Aorta (tissue), 5 donors: ENCODE results near the gene HOXA7. TPM values are rescaled to one million over a fixed set of nuclear protein-coding genes. Genes with fewer than 3 reads are reported as not detected.

Experiments
- ATAC-seq: fragments of 200-7000 bp; cut with Tn5 transposase; one replicate; pipeline ENCODE4 v1.9.1; 2022; ENCODE audit warnings: moderate library complexity; ENCODE audit not compliant: low FRiP score
- DNase-seq, 2 donors: peaks; one replicate each; pipeline ENCODE4 v3.0.0-alpha.2; 2020
- H3K27ac ChIP-seq, 2 donors: one replicate each; pipeline ENCODE4 v1.5.1; 2013; ENCODE audit warnings: low read length in 2 of 2, mild to moderate bottlenecking in 2 of 2, moderate library complexity in 2 of 2, control low read depth in 1 of 2, inconsistent platforms in 1 of 2, low read depth in 1 of 2
- H3K27me3 ChIP-seq, 2 donors: one replicate each; pipeline ENCODE4 v1.6.1; 2013; ENCODE audit warnings: control low read depth in 1 of 2, low read length in 1 of 2, mild to moderate bottlenecking in 1 of 2, moderate library complexity in 1 of 2; ENCODE audit not compliant: insufficient read depth in 2 of 2, control insufficient read depth in 1 of 2
- H3K36me3 ChIP-seq, 2 donors: one replicate each; pipeline ENCODE4 v1.6.1; 2013; ENCODE audit warnings: control low read depth in 1 of 2, low read length in 1 of 2, mild to moderate bottlenecking in 1 of 2; ENCODE audit not compliant: insufficient read depth in 2 of 2, control insufficient read depth in 1 of 2
- H3K4me1 ChIP-seq, 2 donors: one replicate each; pipeline ENCODE4 v1.6.1; 2013; ENCODE audit warnings: low read length in 2 of 2, control low read depth in 1 of 2, mild to moderate bottlenecking in 1 of 2, moderate library complexity in 1 of 2; ENCODE audit not compliant: insufficient read depth in 2 of 2, control insufficient read depth in 1 of 2
- H3K4me3 ChIP-seq, 2 donors: one replicate each; pipeline ENCODE4 v1.5.1; 2013; ENCODE audit warnings: low read length in 2 of 2, control low read depth in 1 of 2, mild to moderate bottlenecking in 1 of 2
- H3K9me3 ChIP-seq: one replicate; pipeline ENCODE4 v1.6.1; 2013; ENCODE audit warnings: mild to moderate bottlenecking, low read length; ENCODE audit not compliant: control insufficient read depth
- WGBS, 2 donors: extraction: QIAGEN DNeasy Blood & Tissue Kit; methylation state at CpG; one replicate each; pipeline ENCODE4 v1.1.7; 2013; 5-methylcytosine and 5-hydroxymethylcytosine counted together
- intact Hi-C, 2 donors: fragments of 100-400 bp; cut with DNase I; formaldehyde crosslinking; loops; one replicate each; pipeline versions ENCODE4 v1.14.2 to v1.15.0; 2022
- polyA plus RNA-seq, 2 donors: library from polyadenylated mRNA; stranded (reverse); fragments of 200-250 nt; gene quantifications; one replicate each; pipeline ENCODE4 v1.2.3, GENCODE V29; 2013
- total RNA-seq, 2 donors: library from RNA; stranded (reverse); fragmentation: NEBNext Ultra II Directional; extraction: Animal tissue kit (Norgen Biotek cat#: 25700); gene quantifications; one replicate each; pipeline ENCODE4 v1.2.1, GENCODE V29; 2021
- donor health status: healthy with polysubstance abuse.
- donor health status: Bipolar disorder and iron deficiency.
- donor health status: DM: no; HTN: no; CAD: no.
- donor health status: DM: no; HTN: no; CAD: no.
- donor health status: DM: yes; HTN: yes; CAD: no.

HOXA7 gene
- total and polyA plus RNA-seq, 4 donors = 2.4 to 9.3 (median 4.0) TPM

- H3K27me3 ChIP-seq = no peaks in the 10 kb centered on the region
- no peaks in the 10 kb centered on the region for H3K4me1 ChIP-seq
- intact Hi-C loops = loop anchor here in 1 of 2 donors (5.0 to 10.0 kb wide), 2 partner anchors 945 to 1293 kb away; partner anchors contain the start of genes CBX3 and HNRNPA2B1
- 51 to 60% methylated on average over 13 of the region's 13 CpGs for WGBS, 2 donors
- H3K4me3 ChIP-seq = peak overlapping the region; percentile 7 to 33
- H3K36me3 ChIP-seq = no peaks in the 10 kb centered on the region
- H3K9me3 ChIP-seq = no peaks in the 10 kb centered on the region
- H3K27ac ChIP-seq = peak overlapping the region in 1 of 2 donors; percentile 38
- DNase-seq (peak in 1 of 2 donors; percentile 77), ATAC-seq (no peak)
Observed at GRCh38 chr7:27149842-27150567, 6.5 kb downstream of the HOXA7 start.

- DNase-seq = no peak
- intact Hi-C loops = no loop called here
- Histone ChIP-seq H3K27me3 (no peaks in the 10 kb centered on the region), H3K4me1 (no peaks in the 10 kb centered on the region), H3K9me3 (no peaks in the 10 kb centered on the region), H3K4me3 (peak overlapping the region in 1 of 2 donors; percentile 28), H3K27ac (peak overlapping the region in 1 of 2 donors; percentile 20), H3K36me3 (no peaks in the 10 kb centered on the region)
- ATAC-seq = no peak
- WGBS, 2 donors = 53 to 59% methylated on average over 30 of the region's 30 CpGs
Observed at GRCh38 chr7:27148756-27149641, 7.5 kb downstream of the HOXA7 start.

GRCh38 chr7:27148031-27148755, 8.3 kb downstream of the HOXA7 start:
- Histone ChIP-seq H3K4me1 (no peaks in the 10 kb centered on the region), H3K27me3 (no peaks in the 10 kb centered on the region), H3K36me3 (no peaks in the 10 kb centered on the region), H3K27ac (peak overlapping the region; percentile 16 to 20), H3K9me3 (no peaks in the 10 kb centered on the region), H3K4me3 (peak overlapping the region in 1 of 2 donors; percentile 28)
- 25 to 29% methylated on average over 28 of the region's 28 CpGs for WGBS, 2 donors
- ATAC-seq (no peak), DNase-seq (no peak)
- intact Hi-C loops = no loop called here

GRCh38 chr7:27147199-27148030, 9.1 kb downstream of the HOXA7 start, which contains the start of gene HOXA6:
Gene HOXA6, minus strand, starts transcription at chr7:27147774. Its CDS starts 25 bp downstream, at chr7:27147749.
- Histone ChIP-seq H3K9me3 (no peaks in the 10 kb centered on the region), H3K4me1 (no peaks in the 10 kb centered on the region), H3K27ac (peak within 1 kb of the TSS; percentile 16 to 35), H3K4me3 (peak within 1 kb of the TSS; percentile 8 to 28), H3K27me3 (no peaks in the 10 kb centered on the region), H3K36me3 (no peaks in the 10 kb centered on the region)
- intact Hi-C loops = no loop called here
- ATAC-seq = no peak
- peak; percentile 78 to 92 for DNase-seq
- whole genome bisulfite sequencing, 2 donors = 22 to 30% methylated on average over 63 of the region's 63 CpGs

GRCh38 chr7:27146491-27147198, 9.8 kb downstream of the HOXA7 start:
- intact Hi-C loops = no loop called here
- no peaks in the 10 kb centered on the region for H3K4me1 ChIP-seq

GRCh38 chr7:27145914-27146412, 10.5 kb downstream of the HOXA7 start:
- WGBS, 2 donors = 71 to 92% methylated on average over 11 of the region's 11 CpGs
- Histone ChIP-seq H3K36me3 (no peaks in the 10 kb centered on the region), H3K27ac (no peak overlapping the region), H3K4me1 (no peaks in the 10 kb centered on the region), H3K4me3 (no peak overlapping the region), H3K27me3 (no peaks in the 10 kb centered on the region), H3K9me3 (no peaks in the 10 kb centered on the region)
- DNase-seq (no peak), ATAC-seq (no peak)
- intact Hi-C loops = no loop called here

More at GRCh38 chr7:27146491-27147198, 9.8 kb downstream of the HOXA7 start:
- Histone ChIP-seq H3K27ac (no peak overlapping the region), H3K9me3 (no peaks in the 10 kb centered on the region), H3K36me3 (no peaks in the 10 kb centered on the region), H3K4me3 (no peak overlapping the region), H3K27me3 (no peaks in the 10 kb centered on the region)
- WGBS, 2 donors = 75 to 89% methylated on average over 4 to 5 of the region's 5 CpGs
- no peak for ATAC-seq
- no peak for DNase-seq

- intact Hi-C loops = no loop called here
- no peaks in the 10 kb centered on the region for H3K27me3 ChIP-seq
- no peak overlapping the region for H3K27ac ChIP-seq
- no peaks in the 10 kb centered on the region for H3K9me3 ChIP-seq
- no peak for ATAC-seq
- DNase-seq = peak in 1 of 2 donors; percentile 80
- no peak overlapping the region for H3K4me3 ChIP-seq
- H3K36me3 ChIP-seq = no peaks in the 10 kb centered on the region
- H3K4me1 ChIP-seq = no peaks in the 10 kb centered on the region
- 68 to 91% methylated on average over 45 to 47 of the region's 47 CpGs for WGBS, 2 donors
Observed at GRCh38 chr7:27145165-27145913, 11.1 kb downstream of the HOXA7 start.
